ENCODE data around the gene CAMTA1. TPM values are rescaled to one million over a fixed set of nuclear protein-coding genes. Genes with fewer than 3 reads are reported as not detected.

CAMTA1 gene
- polyA plus RNA-seq, 1 of the 3 experiments (the other 2 are of a cell fraction) = 63.1 TPM

GRCh38 chr1:7490576-7490975, 705.3 kb downstream of the CAMTA1 start:
- Histone ChIP-seq H3K9ac (no peak overlapping the region), H3K79me2 (ENCODE audit: insufficient read depth) (no peaks in the 10 kb centered on the region), H3K27ac (ENCODE audit: low read depth in 2 of 2, low read length in 1 of 2) (peak overlapping the region in 1 of 2 experiments; percentile 8; a peak in 1 of 4 replicates), H3K4me3 (ENCODE audit: low read depth in 2 of 2, low read length in 1 of 2) (no peak overlapping the region), H3K36me3 (replicated peaks in 1 of 2; ENCODE audit: control insufficient read depth in 1 of 2, insufficient read depth in 2 of 2, low read length in 1 of 2) (no peaks in the 10 kb centered on the region), H2AFZ (ENCODE audit: low read depth) (no peak overlapping the region), H3K9me3 (no peaks in the 10 kb centered on the region), H3K9me2 (no peaks in the 10 kb centered on the region), H4K20me1 (ENCODE audit: insufficient read depth) (no peaks in the 10 kb centered on the region), H3K27me3 (ENCODE audit: insufficient read depth) (no peaks in the 10 kb centered on the region), H3F3A (replicated peaks; ENCODE audit: insufficient read depth) (no peaks in the 10 kb centered on the region), H3K4me1 (ENCODE audit: control insufficient read depth in 1 of 2, insufficient read depth in 2 of 2, low read depth in 1 of 2, low read length in 1 of 2) (peaks cover 5 to 52% of the 10 kb centered on the region in 2 experiments; a peak in 2 of 4 replicates), H3K4me2 (no peak overlapping the region)
- POLR2A ChIA-PET = interaction anchor here (1.7 kb wide), 1 partner anchor 12 kb away, joined by 4 read pairs; no protein-coding TSS in a partner anchor
- WGBS (ENCODE audit: low lambda C conversion rate) = 92% methylated on average over 9 of the region's 10 CpGs
- TF ChIP-seq, protein P1, sequence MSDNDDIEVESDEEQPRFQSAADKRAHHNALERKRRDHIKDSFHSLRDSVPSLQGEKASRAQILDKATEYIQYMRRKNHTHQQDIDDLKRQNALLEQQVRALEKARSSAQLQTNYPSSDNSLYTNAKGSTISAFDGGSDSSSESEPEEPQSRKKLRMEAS (IDR thresholded peaks at IDR 0.05; ENCODE audit: low read depth) = no peak
- no peak for TF ChIP-seq USF2 (IDR thresholded peaks at IDR 0.05; ENCODE audit: borderline replicate concordance, low read depth, low read length)
- TF ChIP-seq REST (IDR thresholded peaks at IDR 0.05; ENCODE audit: low read depth, low read length) = no peak
- no peak for TF ChIP-seq TEAD4 (IDR thresholded peaks at IDR 0.05; ENCODE audit: borderline replicate concordance, insufficient read depth)
- TF ChIP-seq MEF2A (IDR thresholded peaks at IDR 0.05; ENCODE audit: borderline replicate concordance, low read depth) = no peak
- no peak for TF ChIP-seq RFX5 (IDR thresholded peaks at IDR 0.05; ENCODE audit: low read length)
- no peak for TF ChIP-seq EP300 (IDR thresholded peaks at IDR 0.05; ENCODE audit: borderline replicate concordance in 1 of 2, low read depth in 1 of 2, low read length in 1 of 2)
- no peak for TF ChIP-seq NRF1 (IDR thresholded peaks at IDR 0.05; ENCODE audit: low read depth, low read length)
- TF ChIP-seq JUND (IDR thresholded peaks at IDR 0.05) = no peak
- no peak for TF ChIP-seq ELF1 (IDR thresholded peaks at IDR 0.05)
- TF ChIP-seq SIN3A (IDR thresholded peaks at IDR 0.05; ENCODE audit: borderline replicate concordance, low read depth, low read length) = no peak
- TF ChIP-seq, protein P2, sequence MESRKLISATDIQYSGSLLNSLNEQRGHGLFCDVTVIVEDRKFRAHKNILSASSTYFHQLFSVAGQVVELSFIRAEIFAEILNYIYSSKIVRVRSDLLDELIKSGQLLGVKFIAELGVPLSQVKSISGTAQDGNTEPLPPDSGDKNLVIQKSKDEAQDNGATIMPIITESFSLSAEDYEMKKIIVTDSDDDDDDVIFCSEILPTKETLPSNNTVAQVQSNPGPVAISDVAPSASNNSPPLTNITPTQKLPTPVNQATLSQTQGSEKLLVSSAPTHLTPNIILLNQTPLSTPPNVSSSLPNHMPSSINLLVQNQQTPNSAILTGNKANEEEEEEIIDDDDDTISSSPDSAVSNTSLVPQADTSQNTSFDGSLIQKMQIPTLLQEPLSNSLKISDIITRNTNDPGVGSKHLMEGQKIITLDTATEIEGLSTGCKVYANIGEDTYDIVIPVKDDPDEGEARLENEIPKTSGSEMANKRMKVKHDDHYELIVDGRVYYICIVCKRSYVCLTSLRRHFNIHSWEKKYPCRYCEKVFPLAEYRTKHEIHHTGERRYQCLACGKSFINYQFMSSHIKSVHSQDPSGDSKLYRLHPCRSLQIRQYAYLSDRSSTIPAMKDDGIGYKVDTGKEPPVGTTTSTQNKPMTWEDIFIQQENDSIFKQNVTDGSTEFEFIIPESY (IDR thresholded peaks at IDR 0.05; ENCODE audit: borderline replicate concordance, low read depth) = no peak
- TF ChIP-seq MXI1 (IDR thresholded peaks at IDR 0.05; ENCODE audit: low read depth, low read length) = no peak
- TF ChIP-seq, protein P3, sequence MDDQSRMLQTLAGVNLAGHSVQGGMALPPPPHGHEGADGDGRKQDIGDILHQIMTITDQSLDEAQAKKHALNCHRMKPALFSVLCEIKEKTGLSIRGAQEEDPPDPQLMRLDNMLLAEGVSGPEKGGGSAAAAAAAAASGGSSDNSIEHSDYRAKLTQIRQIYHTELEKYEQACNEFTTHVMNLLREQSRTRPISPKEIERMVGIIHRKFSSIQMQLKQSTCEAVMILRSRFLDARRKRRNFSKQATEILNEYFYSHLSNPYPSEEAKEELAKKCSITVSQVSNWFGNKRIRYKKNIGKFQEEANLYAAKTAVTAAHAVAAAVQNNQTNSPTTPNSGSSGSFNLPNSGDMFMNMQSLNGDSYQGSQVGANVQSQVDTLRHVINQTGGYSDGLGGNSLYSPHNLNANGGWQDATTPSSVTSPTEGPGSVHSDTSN (IDR thresholded peaks at IDR 0.05) = no peak
- DNase-seq = no peak
- CTCF ChIA-PET = no interaction called here
